ENCODE results near the gene BAD.

DNA sequence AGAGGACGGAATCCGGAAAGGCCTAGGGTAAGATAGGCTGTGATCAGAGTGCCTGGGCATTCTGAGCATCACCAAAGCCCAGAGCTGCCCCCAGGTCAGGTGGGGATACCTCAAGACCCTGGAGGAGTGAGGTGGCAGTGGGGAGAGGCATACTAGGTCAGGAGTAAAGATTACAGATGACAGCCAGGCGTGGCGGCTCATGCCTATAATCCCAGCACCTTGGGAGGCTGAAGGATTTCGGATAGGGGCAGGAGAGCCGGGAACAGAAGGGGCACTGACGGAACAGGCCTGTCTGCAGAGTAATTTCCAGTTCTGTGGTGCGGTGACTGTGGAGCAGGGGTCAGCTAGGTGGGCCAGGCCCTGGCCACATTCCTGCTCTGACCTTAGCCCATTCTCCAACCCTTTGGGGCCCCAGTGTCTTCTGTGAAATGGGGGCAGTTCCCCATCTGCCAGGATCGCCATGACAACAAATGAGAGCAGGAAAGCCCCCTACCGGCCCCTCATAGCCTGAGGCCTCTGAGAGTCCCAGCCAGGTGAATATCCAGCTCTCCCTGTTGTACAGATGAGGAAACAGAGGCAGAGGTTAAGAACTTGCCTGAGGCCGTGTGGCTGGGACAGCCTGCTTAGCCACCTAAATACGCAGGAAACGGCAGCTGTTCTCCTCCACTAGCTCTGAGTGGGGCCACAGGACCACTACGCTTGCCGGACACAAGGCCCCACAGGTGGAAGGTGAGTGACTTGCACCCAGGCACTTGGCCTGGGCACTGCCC lies 9.2 kb downstream of the BAD start:
- TF ChIP-seq, protein P1, sequence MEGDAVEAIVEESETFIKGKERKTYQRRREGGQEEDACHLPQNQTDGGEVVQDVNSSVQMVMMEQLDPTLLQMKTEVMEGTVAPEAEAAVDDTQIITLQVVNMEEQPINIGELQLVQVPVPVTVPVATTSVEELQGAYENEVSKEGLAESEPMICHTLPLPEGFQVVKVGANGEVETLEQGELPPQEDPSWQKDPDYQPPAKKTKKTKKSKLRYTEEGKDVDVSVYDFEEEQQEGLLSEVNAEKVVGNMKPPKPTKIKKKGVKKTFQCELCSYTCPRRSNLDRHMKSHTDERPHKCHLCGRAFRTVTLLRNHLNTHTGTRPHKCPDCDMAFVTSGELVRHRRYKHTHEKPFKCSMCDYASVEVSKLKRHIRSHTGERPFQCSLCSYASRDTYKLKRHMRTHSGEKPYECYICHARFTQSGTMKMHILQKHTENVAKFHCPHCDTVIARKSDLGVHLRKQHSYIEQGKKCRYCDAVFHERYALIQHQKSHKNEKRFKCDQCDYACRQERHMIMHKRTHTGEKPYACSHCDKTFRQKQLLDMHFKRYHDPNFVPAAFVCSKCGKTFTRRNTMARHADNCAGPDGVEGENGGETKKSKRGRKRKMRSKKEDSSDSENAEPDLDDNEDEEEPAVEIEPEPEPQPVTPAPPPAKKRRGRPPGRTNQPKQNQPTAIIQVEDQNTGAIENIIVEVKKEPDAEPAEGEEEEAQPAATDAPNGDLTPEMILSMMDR (IDR thresholded peaks at IDR 0.05) = no peak
- TF ChIP-seq POLR2A (IDR thresholded peaks at IDR 0.05) = no peak
